ENCODE measurements around the gene PRSS38. TPM values are rescaled to one million over a fixed set of nuclear protein-coding genes. Genes with fewer than 3 reads are reported as not detected.

Gene PRSS38
- total and polyA plus RNA-seq, 2 donors (not counting 1 experiment from before 2014, with no cell fraction given): not detected

DNA sequence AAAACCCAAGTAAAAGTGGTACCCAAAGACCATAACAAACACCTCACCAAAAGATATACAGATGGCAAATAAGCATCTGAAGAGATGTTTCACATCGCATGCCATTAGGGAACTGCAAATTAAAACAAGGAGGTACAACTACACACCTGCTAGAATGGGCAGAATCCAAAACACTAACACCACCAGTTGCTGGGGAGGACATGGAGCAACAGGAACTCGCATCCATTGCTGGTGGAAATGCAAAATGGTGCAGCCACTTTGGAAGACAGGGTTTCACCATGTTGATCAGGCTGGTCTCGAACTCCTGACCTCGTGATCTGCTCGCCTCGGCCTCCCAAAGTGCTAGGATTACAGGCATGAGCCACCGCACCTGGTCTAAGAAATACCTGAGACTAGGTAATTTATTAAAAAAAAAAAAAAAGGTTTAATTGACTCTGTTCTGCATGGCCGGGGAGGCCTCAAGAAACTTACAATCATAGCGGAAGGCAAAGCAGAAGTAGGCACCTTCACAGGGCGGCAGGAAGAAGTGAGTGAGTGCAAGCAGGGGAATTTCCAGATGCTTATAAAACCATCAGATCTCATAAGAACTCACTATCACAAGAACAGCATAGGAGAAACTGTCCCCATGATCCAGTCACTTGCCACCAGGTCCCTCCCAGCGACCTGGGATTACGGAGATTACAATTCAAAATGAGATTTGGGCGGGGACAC is 30.2 kb upstream of the PRSS38 start:
- H3K27ac ChIP-seq (ENCODE audit: insufficient read depth, low read length): no peak overlapping the region
- peaks cover 6% of the 10 kb centered on the region for H3K36me3 ChIP-seq (ENCODE audit: control insufficient read depth, insufficient read depth, low read length)
- no peak overlapping the region for H3K9ac ChIP-seq (ENCODE audit: insufficient read depth, low read length)
- no peaks in the 10 kb centered on the region for H3K9me3 ChIP-seq (ENCODE audit: control insufficient read depth, insufficient read depth, low read depth, low read length)
- TF ChIP-seq, protein P1, sequence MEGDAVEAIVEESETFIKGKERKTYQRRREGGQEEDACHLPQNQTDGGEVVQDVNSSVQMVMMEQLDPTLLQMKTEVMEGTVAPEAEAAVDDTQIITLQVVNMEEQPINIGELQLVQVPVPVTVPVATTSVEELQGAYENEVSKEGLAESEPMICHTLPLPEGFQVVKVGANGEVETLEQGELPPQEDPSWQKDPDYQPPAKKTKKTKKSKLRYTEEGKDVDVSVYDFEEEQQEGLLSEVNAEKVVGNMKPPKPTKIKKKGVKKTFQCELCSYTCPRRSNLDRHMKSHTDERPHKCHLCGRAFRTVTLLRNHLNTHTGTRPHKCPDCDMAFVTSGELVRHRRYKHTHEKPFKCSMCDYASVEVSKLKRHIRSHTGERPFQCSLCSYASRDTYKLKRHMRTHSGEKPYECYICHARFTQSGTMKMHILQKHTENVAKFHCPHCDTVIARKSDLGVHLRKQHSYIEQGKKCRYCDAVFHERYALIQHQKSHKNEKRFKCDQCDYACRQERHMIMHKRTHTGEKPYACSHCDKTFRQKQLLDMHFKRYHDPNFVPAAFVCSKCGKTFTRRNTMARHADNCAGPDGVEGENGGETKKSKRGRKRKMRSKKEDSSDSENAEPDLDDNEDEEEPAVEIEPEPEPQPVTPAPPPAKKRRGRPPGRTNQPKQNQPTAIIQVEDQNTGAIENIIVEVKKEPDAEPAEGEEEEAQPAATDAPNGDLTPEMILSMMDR (conservative IDR thresholded peaks at IDR 0.05 in 1 of 2, IDR thresholded peaks at IDR 0.05 in 1 of 2; ENCODE audit: low read depth in 1 of 2, low read length in 2 of 2): no peak
- no peak for TF ChIP-seq EZH2 (IDR thresholded peaks at IDR 0.05; ENCODE audit: low read length, missing control alignments)
- no peak overlapping the region for H3K4me3 ChIP-seq (replicated peaks in 1 of 4; ENCODE audit: control extremely low read depth in 1 of 4, insufficient read depth in 1 of 4, low read depth in 3 of 4, low read length in 4 of 4)
- no peak overlapping the region for H2AFZ ChIP-seq (ENCODE audit: low read length)
- no peaks in the 10 kb centered on the region for H3K79me2 ChIP-seq (ENCODE audit: control insufficient read depth, insufficient read depth, low read length)
- DNase-seq (ENCODE audit: low read depth in 2 of 2): no peak
- H3K27me3 ChIP-seq (ENCODE audit: control insufficient read depth, insufficient read depth, low read length): no peaks in the 10 kb centered on the region
- H3K4me1 ChIP-seq (ENCODE audit: control insufficient read depth, extremely low read depth, insufficient read depth, low read length): peaks cover 5% of the 10 kb centered on the region
- H4K20me1 ChIP-seq (ENCODE audit: control insufficient read depth, extremely low read depth, insufficient read depth, low read length): no peaks in the 10 kb centered on the region
- no peak overlapping the region for H3K4me2 ChIP-seq (ENCODE audit: extremely low read depth, insufficient read depth, low read length)

DNA sequence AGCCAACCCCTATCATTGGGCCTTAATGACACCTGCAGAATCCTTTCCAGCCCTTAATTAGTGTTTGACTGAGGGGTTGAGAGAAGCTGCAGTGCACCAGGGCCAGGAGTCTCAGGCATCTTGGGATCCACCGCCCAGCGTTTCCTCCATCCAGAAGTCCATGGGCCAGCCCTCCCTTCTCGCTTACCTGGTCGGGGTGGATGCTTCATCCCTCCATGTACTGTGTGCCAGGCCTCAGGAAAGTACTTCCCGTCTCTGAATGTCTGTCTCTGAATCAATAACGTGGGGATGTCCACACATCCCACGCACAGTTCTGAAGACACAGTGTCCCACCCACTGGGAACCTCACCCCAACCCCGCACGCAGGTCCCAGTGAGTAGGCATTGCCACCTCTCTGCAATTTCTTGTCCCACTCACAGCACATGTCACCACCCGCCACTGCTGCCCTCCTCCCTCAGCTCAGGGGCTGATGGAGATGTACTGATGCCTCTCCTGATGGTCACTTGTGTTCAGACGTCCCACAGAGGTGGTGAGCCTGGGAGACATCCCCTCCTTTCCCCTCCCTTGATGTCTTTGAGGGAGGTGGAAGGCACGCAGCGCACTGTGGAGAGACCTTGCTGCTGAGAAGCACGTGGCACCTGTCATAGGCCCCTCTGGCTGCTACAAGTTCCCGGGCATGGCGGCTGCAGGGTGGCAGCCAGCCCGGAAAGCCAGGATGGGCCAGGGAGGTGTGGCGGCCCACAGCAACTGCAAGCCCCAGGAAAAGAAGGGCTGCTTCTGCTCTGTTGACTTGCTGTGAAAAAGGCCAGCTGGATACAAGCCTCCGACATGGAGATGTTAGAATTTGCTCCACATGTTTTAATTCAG is 29.4 kb upstream of the PRSS38 start:
- TF ChIP-seq, protein P1 (conservative IDR thresholded peaks at IDR 0.05 in 1 of 2, IDR thresholded peaks at IDR 0.05 in 1 of 2; ENCODE audit: low read depth in 1 of 2, low read length in 2 of 2): no peak
- no peak for TF ChIP-seq EZH2 (IDR thresholded peaks at IDR 0.05; ENCODE audit: low read length, missing control alignments)
- Histone ChIP-seq H3K27ac (ENCODE audit: insufficient read depth, low read length) (no peak overlapping the region), H3K79me2 (ENCODE audit: control insufficient read depth, insufficient read depth, low read length) (no peaks in the 10 kb centered on the region), H4K20me1 (ENCODE audit: control insufficient read depth, extremely low read depth, insufficient read depth, low read length) (no peaks in the 10 kb centered on the region), H3K4me1 (ENCODE audit: control insufficient read depth, extremely low read depth, insufficient read depth, low read length) (peaks cover 5% of the 10 kb centered on the region), H3K4me3 (replicated peaks in 1 of 4; ENCODE audit: control extremely low read depth in 1 of 4, insufficient read depth in 1 of 4, low read depth in 3 of 4, low read length in 4 of 4) (peak overlapping the region in 1 of 4 experiments; percentile 77), H2AFZ (ENCODE audit: low read length) (no peak overlapping the region), H3K4me2 (ENCODE audit: extremely low read depth, insufficient read depth, low read length) (no peak overlapping the region), H3K27me3 (ENCODE audit: control insufficient read depth, insufficient read depth, low read length) (no peaks in the 10 kb centered on the region), H3K36me3 (ENCODE audit: control insufficient read depth, insufficient read depth, low read length) (peaks cover 3% of the 10 kb centered on the region), H3K9me3 (ENCODE audit: control insufficient read depth, insufficient read depth, low read depth, low read length) (no peaks in the 10 kb centered on the region), H3K9ac (ENCODE audit: insufficient read depth, low read length) (no peak overlapping the region)
- no peak for DNase-seq (ENCODE audit: low read depth in 2 of 2)

All from fibroblast of lung (primary cell).